KMS-11 (cell line): ENCODE data around the gene CUTA.

ENCODE experiments used
- H2AFZ ChIP-seq: fragments of 200-600 bp; sonication (generic); 2 replicates; pipeline ENCODE4 v1.6.1; 2016; ENCODE audit warnings: antibody characterized with exemption, mixed run types, low read depth
- H3K27ac ChIP-seq: fragments of 200-600 bp; sonication (generic); 2 replicates; pipeline ENCODE4 v1.6.1; 2016; ENCODE audit warnings: mild to moderate bottlenecking, mixed run types
- H3K27me3 ChIP-seq: fragments of 200-600 bp; sonication (generic); 2 replicates; pipeline ENCODE4 v1.6.1; 2017; ENCODE audit warnings: mild to moderate bottlenecking, low read depth, mixed run types, moderate library complexity; ENCODE audit not compliant: insufficient read depth
- H3K36me3 ChIP-seq: fragments of 200-600 bp; sonication (generic); 2 replicates; pipeline ENCODE4 v1.6.1; 2017; ENCODE audit warnings: mild to moderate bottlenecking, mixed run types; ENCODE audit not compliant: insufficient read depth
- H3K4me1 ChIP-seq: fragments of 200-600 bp; sonication (generic); 2 replicates; pipeline ENCODE4 v1.6.1; 2016; ENCODE audit warnings: mild to moderate bottlenecking, low read depth, mixed run types; ENCODE audit not compliant: poor library complexity, severe bottlenecking
- H3K4me2 ChIP-seq: fragments of 200-600 bp; sonication (generic); 2 replicates; pipeline ENCODE4 v1.7.0; 2016; ENCODE audit warnings: mild to moderate bottlenecking, mixed run types
- H3K4me3 ChIP-seq: fragments of 200-600 bp; sonication (generic); IDR thresholded peaks from 2 replicates; pipeline ENCODE4 v1.6.1; 2017; ENCODE audit warnings: low read depth, low read length, mixed read lengths; ENCODE audit not compliant: insufficient read depth
- H3K79me2 ChIP-seq: fragments of 200-600 bp; sonication (generic); 2 replicates; pipeline ENCODE4 v1.6.1; 2016; ENCODE audit warnings: low read depth, mixed run types; ENCODE audit not compliant: insufficient read depth
- H3K9ac ChIP-seq: fragments of 200-600 bp; sonication (generic); 2 replicates; pipeline ENCODE4 v1.6.1; 2016; ENCODE audit warnings: mild to moderate bottlenecking, mixed run types
- H4K20me1 ChIP-seq: fragments of 200-600 bp; sonication (generic); 2 replicates; pipeline ENCODE4 v1.6.1; 2016; ENCODE audit warnings: mild to moderate bottlenecking, mixed run types; ENCODE audit not compliant: insufficient read depth
- CTCF ChIP-seq: fragments of 200-600 bp; sonication (generic); conservative IDR thresholded peaks from 2 replicates; pipeline ENCODE4 v1.6.1; 2017; ENCODE audit warnings: low read depth, mild to moderate bottlenecking, antibody characterized with exemption, low read length, moderate library complexity, mixed read lengths

CUTA gene

GRCh38 chr6:33417903-33418689 lies at the start of gene CUTA:
TSS of gene CUTA (minus strand) at chr6:33418107. CDS start at chr6:33418000, 107 bp downstream.
- Histone ChIP-seq H3K4me3 (no peak within 1 kb of the TSS), H3K9ac (peak within 1 kb of the TSS; percentile 62), H3K4me1 (peaks cover 28% of the 10 kb centered on the region), H3K4me2 (peak within 1 kb of the TSS; percentile 90), H3K27me3 (no peaks in the 10 kb centered on the region), H2AFZ (peak within 1 kb of the TSS; percentile 69), H3K36me3 (no peaks in the 10 kb centered on the region), H3K79me2 (peaks cover 21% of the 10 kb centered on the region), H3K27ac (peak within 1 kb of the TSS; percentile 70), H4K20me1 (no peaks in the 10 kb centered on the region)
- TF ChIP-seq CTCF: peak; percentile 76

GRCh38 chr6:33467091-33467490 lies 49.2 kb upstream of the CUTA start:
- H2AFZ ChIP-seq: no peak overlapping the region
- H3K9ac ChIP-seq: no peak overlapping the region
- H3K4me2 ChIP-seq: no peak overlapping the region
- H3K4me3 ChIP-seq: no peak overlapping the region
- no peaks in the 10 kb centered on the region for H3K4me1 ChIP-seq
- no peaks in the 10 kb centered on the region for H4K20me1 ChIP-seq
- H3K36me3 ChIP-seq: no peaks in the 10 kb centered on the region; the same call in 1 of the 2 replicates
- H3K79me2 ChIP-seq: no peaks in the 10 kb centered on the region
- H3K27me3 ChIP-seq: no peaks in the 10 kb centered on the region
- H3K27ac ChIP-seq: no peak overlapping the region
- TF ChIP-seq CTCF: no peak

- Histone ChIP-seq H3K9ac (no peak overlapping the region), H3K27me3 (no peaks in the 10 kb centered on the region), H3K79me2 (no peaks in the 10 kb centered on the region), H3K4me3 (no peak overlapping the region), H3K36me3 (no peaks in the 10 kb centered on the region), H3K4me1 (no peaks in the 10 kb centered on the region), H2AFZ (no peak overlapping the region), H3K4me2 (no peak overlapping the region), H4K20me1 (no peaks in the 10 kb centered on the region), H3K27ac (no peak overlapping the region)
- no peak for TF ChIP-seq CTCF
Measured at GRCh38 chr6:33466075-33466735, 48.3 kb upstream of the CUTA start.

- peaks cover 9% of the 10 kb centered on the region; the same call in 1 of the 2 replicates for H3K79me2 ChIP-seq
- H3K4me2 ChIP-seq: no peak overlapping the region
- H3K36me3 ChIP-seq: no peaks in the 10 kb centered on the region
- no peak overlapping the region for H3K4me3 ChIP-seq
- H3K27ac ChIP-seq: no peak overlapping the region
- no peaks in the 10 kb centered on the region for H3K4me1 ChIP-seq
- no peak overlapping the region for H3K9ac ChIP-seq
- no peaks in the 10 kb centered on the region for H3K27me3 ChIP-seq
- H2AFZ ChIP-seq: no peak overlapping the region
- H4K20me1 ChIP-seq: no peaks in the 10 kb centered on the region
- TF ChIP-seq CTCF: no peak
Measured at GRCh38 chr6:33459226-33459625, 41.3 kb upstream of the CUTA start.
